Kidney capillary endothelial cell (primary cell): ENCODE measurements around the gene ANKRD11.
"Not testable (repeated sequence)": the region's sequence is repeated elsewhere in the genome, so short reads cannot be mapped to it uniquely, and the experiment has no call there.

ENCODE experiments used
- DNase-seq: peaks from one replicate; pipeline ENCODE4 v3.0.0-alpha.2; 2018; ENCODE audit warnings: low spot score

Gene ANKRD11

GRCh38 chr16:89264800-89265550, 225.4 kb downstream of the ANKRD11 start:
- DNase-seq, result no peak

GRCh38 chr16:89261691-89262563, 228.4 kb downstream of the ANKRD11 start:
- no peak for DNase-seq

- DNase-seq, result not testable (repeated sequence)
These were observed 230.5 kb downstream of the ANKRD11 start for GRCh38 chr16:89259901-89260300.

- DNase-seq, result no peak
These were observed 232.4 kb downstream of the ANKRD11 start for GRCh38 chr16:89257757-89258465.

- DNase-seq, result no peak
These were observed 233.1 kb downstream of the ANKRD11 start for GRCh38 chr16:89257281-89257731.

GRCh38 chr16:89256651-89257254, 233.6 kb downstream of the ANKRD11 start:
- DNase-seq, result peak; percentile 60

- no peak for DNase-seq
These were observed 236.6 kb downstream of the ANKRD11 start for GRCh38 chr16:89253548-89254287.

- no peak for DNase-seq
These were observed 242.0 kb downstream of the ANKRD11 start for GRCh38 chr16:89248196-89248982.

- DNase-seq, result not testable (repeated sequence)
These were observed 242.7 kb downstream of the ANKRD11 start for GRCh38 chr16:89247734-89248075.

GRCh38 chr16:89246903-89247733, 243.2 kb downstream of the ANKRD11 start:
- peak; percentile 66 for DNase-seq

- no peak for DNase-seq
These were observed 243.9 kb downstream of the ANKRD11 start for GRCh38 chr16:89246383-89246902.

- no peak for DNase-seq
These were observed 245.6 kb downstream of the ANKRD11 start for GRCh38 chr16:89244754-89245153.

GRCh38 chr16:89244264-89244663, 246.1 kb downstream of the ANKRD11 start:
- not testable (repeated sequence) for DNase-seq

- DNase-seq, result no peak
These were observed 246.7 kb downstream of the ANKRD11 start for GRCh38 chr16:89243664-89244063.

GRCh38 chr16:89242795-89243200, 247.6 kb downstream of the ANKRD11 start:
- DNase-seq, result no peak

GRCh38 chr16:89241187-89242007, 249.0 kb downstream of the ANKRD11 start:
- DNase-seq, result peak; percentile 32

GRCh38 chr16:89237733-89238132, 252.6 kb downstream of the ANKRD11 start:
- DNase-seq, result no peak
